Measurements from ENCODE around the gene HTR3A. TPM values are rescaled to one million over a fixed set of nuclear protein-coding genes. Genes with fewer than 3 reads are reported as not detected.

The HTR3A gene
- polyA plus RNA-seq, 4 donors: 0.06 to 5.7 TPM; not detected in 2

- Histone ChIP-seq H3K36me3 (ENCODE audit: control insufficient read depth in 3 of 3, insufficient read depth in 2 of 3, low read depth in 1 of 3, low read length in 3 of 3) (no peaks in the 10 kb centered on the region), H3K4me1 (ENCODE audit: control insufficient read depth in 3 of 3, insufficient read depth in 2 of 3, low read depth in 1 of 3, low read length in 2 of 3) (peaks cover 0 to 3% (median 0%) of the 10 kb centered on the region in 3 donors), H3K27me3 (ENCODE audit: control insufficient read depth in 3 of 3, insufficient read depth in 3 of 3, low read length in 3 of 3) (peaks cover 0 to 6% (median 0%) of the 10 kb centered on the region in 3 donors), H3K9me3 (ENCODE audit: control insufficient read depth in 2 of 2, insufficient read depth in 1 of 2, low read depth in 1 of 2, low read length in 1 of 2) (no peaks in the 10 kb centered on the region), H3K27ac (ENCODE audit: low read depth in 1 of 3, low read length in 2 of 3) (no peak overlapping the region), H3K4me3 (ENCODE audit: low read depth in 1 of 3, low read length in 3 of 3) (no peak overlapping the region)
- 83 to 91% (median 85%) methylated on average over 18 of the region's 18 CpGs for WGBS, 3 donors
- no peak for DNase-seq
- no peak for FAIRE-seq
These were observed 56.5 kb downstream of the HTR3A start for GRCh38 chr11:114031246-114031966.

GRCh38 chr11:114031967-114032320, 57.0 kb downstream of the HTR3A start:
- no peak for FAIRE-seq
- Histone ChIP-seq H3K36me3 (ENCODE audit: control insufficient read depth in 3 of 3, insufficient read depth in 2 of 3, low read depth in 1 of 3, low read length in 3 of 3) (no peaks in the 10 kb centered on the region), H3K9me3 (ENCODE audit: control insufficient read depth in 2 of 2, insufficient read depth in 1 of 2, low read depth in 1 of 2, low read length in 1 of 2) (no peaks in the 10 kb centered on the region), H3K27ac (ENCODE audit: low read depth in 1 of 3, low read length in 2 of 3) (no peak overlapping the region), H3K4me3 (ENCODE audit: low read depth in 1 of 3, low read length in 3 of 3) (no peak overlapping the region), H3K4me1 (ENCODE audit: control insufficient read depth in 3 of 3, insufficient read depth in 2 of 3, low read depth in 1 of 3, low read length in 2 of 3) (peaks cover 0 to 3% (median 0%) of the 10 kb centered on the region in 3 donors), H3K27me3 (ENCODE audit: control insufficient read depth in 3 of 3, insufficient read depth in 3 of 3, low read length in 3 of 3) (peaks cover 0 to 6% (median 0%) of the 10 kb centered on the region in 3 donors)
- DNase-seq: no peak
- 84 to 88% (median 84%) methylated on average over 5 of the region's 5 CpGs for WGBS, 3 donors

DNA sequence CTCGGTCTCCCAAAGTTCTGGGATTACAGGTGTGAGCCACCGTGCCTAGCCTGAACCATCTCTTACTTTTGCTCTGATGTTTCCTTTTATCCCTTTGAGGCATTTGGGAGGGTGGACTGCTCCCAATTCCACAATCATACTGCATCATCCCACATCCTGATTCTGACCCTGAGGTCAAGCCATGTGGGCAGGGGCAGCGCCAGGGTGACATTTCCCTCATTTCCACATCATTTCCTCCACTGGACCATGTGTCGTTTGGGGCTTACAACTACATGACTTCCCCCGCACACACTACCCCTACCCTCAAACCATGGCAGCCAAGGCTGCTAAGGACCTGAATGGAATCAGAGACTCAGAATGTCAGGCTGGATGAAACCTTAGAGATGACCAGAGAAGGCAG, 58.2 kb downstream of the HTR3A start:
- peaks cover 0 to 5% (median 0%) of the 10 kb centered on the region in 3 donors for H3K27me3 ChIP-seq (ENCODE audit: control insufficient read depth in 3 of 3, insufficient read depth in 3 of 3, low read length in 3 of 3)
- H3K9me3 ChIP-seq (ENCODE audit: control insufficient read depth in 2 of 2, insufficient read depth in 1 of 2, low read depth in 1 of 2, low read length in 1 of 2): no peaks in the 10 kb centered on the region
- peaks cover 0 to 3% (median 0%) of the 10 kb centered on the region in 3 donors for H3K4me1 ChIP-seq (ENCODE audit: control insufficient read depth in 3 of 3, insufficient read depth in 2 of 3, low read depth in 1 of 3, low read length in 2 of 3)
- no peak for FAIRE-seq
- no peak for DNase-seq
- no peak overlapping the region for H3K4me3 ChIP-seq (ENCODE audit: low read depth in 1 of 3, low read length in 3 of 3)
- no peak overlapping the region for H3K27ac ChIP-seq (ENCODE audit: low read depth in 1 of 3, low read length in 2 of 3)
- 87 to 93% (median 89%) methylated on average over 5 of the region's 5 CpGs for whole genome bisulfite sequencing, 3 donors
- H3K36me3 ChIP-seq (ENCODE audit: control insufficient read depth in 3 of 3, insufficient read depth in 2 of 3, low read depth in 1 of 3, low read length in 3 of 3): no peaks in the 10 kb centered on the region

GRCh38 chr11:114033572-114033971, 58.7 kb downstream of the HTR3A start:
- DNase-seq: no peak
- Histone ChIP-seq H3K27me3 (ENCODE audit: control insufficient read depth in 3 of 3, insufficient read depth in 3 of 3, low read length in 3 of 3) (peaks cover 0 to 3% (median 0%) of the 10 kb centered on the region in 3 donors), H3K36me3 (ENCODE audit: control insufficient read depth in 3 of 3, insufficient read depth in 2 of 3, low read depth in 1 of 3, low read length in 3 of 3) (no peaks in the 10 kb centered on the region), H3K4me1 (ENCODE audit: control insufficient read depth in 3 of 3, insufficient read depth in 2 of 3, low read depth in 1 of 3, low read length in 2 of 3) (peaks cover 0 to 3% (median 0%) of the 10 kb centered on the region in 3 donors), H3K9me3 (ENCODE audit: control insufficient read depth in 2 of 2, insufficient read depth in 1 of 2, low read depth in 1 of 2, low read length in 1 of 2) (no peaks in the 10 kb centered on the region), H3K4me3 (ENCODE audit: low read depth in 1 of 3, low read length in 3 of 3) (no peak overlapping the region), H3K27ac (ENCODE audit: low read depth in 1 of 3, low read length in 2 of 3) (no peak overlapping the region)
- WGBS, 3 donors: 83 to 91% (median 86%) methylated on average over 2 of the region's 2 CpGs
- FAIRE-seq: no peak

- Histone ChIP-seq H3K9me3 (ENCODE audit: control insufficient read depth in 2 of 2, insufficient read depth in 1 of 2, low read depth in 1 of 2, low read length in 1 of 2) (no peaks in the 10 kb centered on the region), H3K4me1 (ENCODE audit: control insufficient read depth in 3 of 3, insufficient read depth in 2 of 3, low read depth in 1 of 3, low read length in 2 of 3) (peaks cover 0 to 4% (median 0%) of the 10 kb centered on the region in 3 donors), H3K27me3 (ENCODE audit: control insufficient read depth in 3 of 3, insufficient read depth in 3 of 3, low read length in 3 of 3) (no peaks in the 10 kb centered on the region), H3K4me3 (ENCODE audit: low read depth in 1 of 3, low read length in 3 of 3) (no peak overlapping the region), H3K27ac (ENCODE audit: low read depth in 1 of 3, low read length in 2 of 3) (no peak overlapping the region), H3K36me3 (ENCODE audit: control insufficient read depth in 3 of 3, insufficient read depth in 2 of 3, low read depth in 1 of 3, low read length in 3 of 3) (no peaks in the 10 kb centered on the region)
- WGBS, 3 donors: 86 to 92% (median 91%) methylated on average over 11 of the region's 11 CpGs
- DNase-seq: no peak
- FAIRE-seq: no peak
These were observed 60.0 kb downstream of the HTR3A start for GRCh38 chr11:114034956-114035355.

DNA sequence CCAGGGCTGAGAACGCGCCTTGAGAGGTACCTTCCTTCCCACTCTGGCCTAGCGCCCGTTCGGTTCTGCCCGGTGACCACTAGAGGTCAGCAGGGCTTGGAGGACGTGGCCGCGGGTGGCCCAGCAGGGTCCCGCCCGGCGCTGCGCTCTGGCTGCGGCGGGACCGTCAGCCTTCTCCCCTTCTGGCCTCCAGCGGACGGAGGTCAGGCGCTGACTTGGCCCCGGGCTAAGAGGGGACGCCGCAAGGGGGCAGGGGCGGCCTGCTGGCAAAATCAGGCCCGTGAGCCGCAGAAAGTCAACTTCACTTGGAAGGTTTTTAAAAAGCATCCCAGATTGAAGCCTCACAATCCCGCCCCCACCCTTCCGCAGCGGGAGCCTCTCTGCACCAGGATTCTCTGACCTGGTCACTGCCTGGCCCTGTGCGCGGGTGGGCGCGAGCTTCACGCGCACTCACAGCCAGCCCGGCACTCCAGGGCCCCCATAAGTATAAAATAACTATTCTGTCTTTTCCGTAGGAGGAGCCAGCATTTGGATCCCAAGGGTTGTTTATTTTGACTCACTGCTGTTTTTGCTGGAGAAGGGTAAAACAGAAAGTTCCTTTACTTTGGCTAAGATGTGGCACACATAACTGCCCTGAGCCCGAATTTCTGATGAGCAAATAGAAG, 61.4 kb downstream of the HTR3A start:
- Histone ChIP-seq H3K9me3 (ENCODE audit: control insufficient read depth in 2 of 2, insufficient read depth in 1 of 2, low read depth in 1 of 2, low read length in 1 of 2) (no peaks in the 10 kb centered on the region), H3K27me3 (ENCODE audit: control insufficient read depth in 3 of 3, insufficient read depth in 3 of 3, low read length in 3 of 3) (no peaks in the 10 kb centered on the region), H3K4me1 (ENCODE audit: control insufficient read depth in 3 of 3, insufficient read depth in 2 of 3, low read depth in 1 of 3, low read length in 2 of 3) (peaks cover 0 to 15% (median 4%) of the 10 kb centered on the region in 3 donors), H3K36me3 (ENCODE audit: control insufficient read depth in 3 of 3, insufficient read depth in 2 of 3, low read depth in 1 of 3, low read length in 3 of 3) (no peaks in the 10 kb centered on the region), H3K4me3 (ENCODE audit: low read depth in 1 of 3, low read length in 3 of 3) (peak overlapping the region in 2 of 3 donors; percentile 17 to 20), H3K27ac (ENCODE audit: low read depth in 1 of 3, low read length in 2 of 3) (peak overlapping the region in 1 of 3 donors; percentile 52)
- WGBS, 3 donors: 5 to 18% (median 10%) methylated on average over 34 to 37 of the region's 37 CpGs
- no peak for FAIRE-seq
- DNase-seq: peak; percentile 81

DNA sequence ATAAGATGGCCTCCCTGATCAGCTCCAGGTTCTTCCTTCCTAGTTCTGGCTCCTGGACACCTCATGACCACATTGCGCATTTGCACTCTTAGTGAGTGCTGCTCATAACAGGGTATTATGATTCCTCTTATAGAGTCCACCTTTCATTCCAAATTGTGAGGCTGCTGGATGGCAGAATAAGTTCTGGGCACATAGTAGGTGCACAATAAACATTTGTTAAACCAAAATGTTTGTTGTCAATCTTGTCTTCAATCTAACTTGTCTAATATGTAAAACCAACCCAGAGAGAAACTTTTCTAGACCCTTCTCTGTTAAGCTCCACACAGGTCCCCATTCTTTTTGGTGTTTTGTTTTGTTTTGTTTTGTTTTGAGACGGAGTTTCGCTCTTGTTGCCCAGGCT, 62.0 kb downstream of the HTR3A start:
- DNase-seq: no peak
- peaks cover 0 to 15% (median 4%) of the 10 kb centered on the region in 3 donors for H3K4me1 ChIP-seq (ENCODE audit: control insufficient read depth in 3 of 3, insufficient read depth in 2 of 3, low read depth in 1 of 3, low read length in 2 of 3)
- peaks cover 0 to under 1% of the 10 kb centered on the region in 2 donors for H3K9me3 ChIP-seq (ENCODE audit: control insufficient read depth in 2 of 2, insufficient read depth in 1 of 2, low read depth in 1 of 2, low read length in 1 of 2)
- H3K27me3 ChIP-seq (ENCODE audit: control insufficient read depth in 3 of 3, insufficient read depth in 3 of 3, low read length in 3 of 3): no peaks in the 10 kb centered on the region
- peak overlapping the region in 1 of 3 donors; percentile 56 for H3K27ac ChIP-seq (ENCODE audit: low read depth in 1 of 3, low read length in 2 of 3)
- H3K4me3 ChIP-seq (ENCODE audit: low read depth in 1 of 3, low read length in 3 of 3): no peak overlapping the region
- 92 to 97% (median 94%) methylated on average over 3 of the region's 3 CpGs for WGBS, 3 donors
- no peaks in the 10 kb centered on the region for H3K36me3 ChIP-seq (ENCODE audit: control insufficient read depth in 3 of 3, insufficient read depth in 2 of 3, low read depth in 1 of 3, low read length in 3 of 3)
- FAIRE-seq: no peak

DNA sequence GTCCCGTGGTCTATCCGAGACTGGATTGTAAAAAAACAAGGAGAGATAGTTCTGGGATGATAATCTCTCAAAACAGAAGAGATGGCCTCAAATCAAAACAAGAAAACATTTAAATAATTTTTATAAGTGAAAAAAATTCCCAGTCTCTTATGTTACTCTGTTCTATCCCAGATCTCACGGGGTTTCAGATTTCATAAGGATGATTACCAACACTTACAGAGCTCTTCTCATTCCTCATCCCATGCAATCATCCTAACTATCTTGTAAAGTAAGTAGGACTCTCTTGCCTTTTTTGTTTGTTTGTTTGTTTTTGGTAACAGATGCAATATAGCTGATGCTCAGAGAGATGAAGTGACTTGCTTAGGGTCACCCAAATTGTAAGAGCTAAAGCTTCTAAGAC, 64.6 kb downstream of the HTR3A start:
- Histone ChIP-seq H3K4me3 (ENCODE audit: low read depth in 1 of 3, low read length in 3 of 3) (no peak overlapping the region), H3K36me3 (ENCODE audit: control insufficient read depth in 3 of 3, insufficient read depth in 2 of 3, low read depth in 1 of 3, low read length in 3 of 3) (no peaks in the 10 kb centered on the region), H3K9me3 (ENCODE audit: control insufficient read depth in 2 of 2, insufficient read depth in 1 of 2, low read depth in 1 of 2, low read length in 1 of 2) (peaks cover 0 to 5% of the 10 kb centered on the region in 2 donors), H3K27me3 (ENCODE audit: control insufficient read depth in 3 of 3, insufficient read depth in 3 of 3, low read length in 3 of 3) (no peaks in the 10 kb centered on the region), H3K4me1 (ENCODE audit: control insufficient read depth in 3 of 3, insufficient read depth in 2 of 3, low read depth in 1 of 3, low read length in 2 of 3) (peaks cover 0 to 15% (median 4%) of the 10 kb centered on the region in 3 donors), H3K27ac (ENCODE audit: low read depth in 1 of 3, low read length in 2 of 3) (no peak overlapping the region)
- no peak for DNase-seq
- no peak for FAIRE-seq
- 82 to 88% (median 88%) methylated on average over 3 of the region's 3 CpGs for WGBS, 3 donors

All from small intestine (tissue), 7 donors.